Spleen (tissue), 7 donors: ENCODE results near the gene NEIL1.
"Not testable (repeated sequence)": the region's sequence is repeated elsewhere in the genome, so short reads cannot be mapped to it uniquely, and the experiment has no call there.

ENCODE experiments used
- CTCF ChIP-seq, 11 experiments: fragments of 200-600 bp in 7 of 11; fragments of 450-650 bp in 4 of 11; sonication (generic) in 4 of 11; IDR thresholded peaks in 8 of 11; conservative IDR thresholded peaks in 3 of 11; 1 replicate in 7 of 11; 2 replicates in 4 of 11; pipeline versions ENCODE4 v1.4.0 to v1.8.0; 2016 to 2021; ENCODE audit warnings: antibody characterized with exemption in 11 of 11, inconsistent platforms in 4 of 11, mild to moderate bottlenecking in 1 of 11
- POLR2A ChIP-seq, 3 donors: fragments of 450-650 bp; IDR thresholded peaks; one replicate each; pipeline ENCODE4 v1.5.1; 2017; ENCODE audit warnings: antibody characterized with exemption in 3 of 3, mild to moderate bottlenecking in 1 of 3
- POLR2AphosphoS5 ChIP-seq, 3 donors: sonication (generic); formaldehyde crosslinking; IDR thresholded peaks; one replicate each; pipeline ENCODE4 v1.5.1; 2017; ENCODE audit warnings: antibody characterized with exemption in 3 of 3
- donor health status: DM: no; HTN: no; CAD: no; lungs with moderate emphysema.
- donor health status: DM: no; HTN: no; CAD: no.
- donor health status: DM: no; HTN: no; CAD: no.

DNA sequence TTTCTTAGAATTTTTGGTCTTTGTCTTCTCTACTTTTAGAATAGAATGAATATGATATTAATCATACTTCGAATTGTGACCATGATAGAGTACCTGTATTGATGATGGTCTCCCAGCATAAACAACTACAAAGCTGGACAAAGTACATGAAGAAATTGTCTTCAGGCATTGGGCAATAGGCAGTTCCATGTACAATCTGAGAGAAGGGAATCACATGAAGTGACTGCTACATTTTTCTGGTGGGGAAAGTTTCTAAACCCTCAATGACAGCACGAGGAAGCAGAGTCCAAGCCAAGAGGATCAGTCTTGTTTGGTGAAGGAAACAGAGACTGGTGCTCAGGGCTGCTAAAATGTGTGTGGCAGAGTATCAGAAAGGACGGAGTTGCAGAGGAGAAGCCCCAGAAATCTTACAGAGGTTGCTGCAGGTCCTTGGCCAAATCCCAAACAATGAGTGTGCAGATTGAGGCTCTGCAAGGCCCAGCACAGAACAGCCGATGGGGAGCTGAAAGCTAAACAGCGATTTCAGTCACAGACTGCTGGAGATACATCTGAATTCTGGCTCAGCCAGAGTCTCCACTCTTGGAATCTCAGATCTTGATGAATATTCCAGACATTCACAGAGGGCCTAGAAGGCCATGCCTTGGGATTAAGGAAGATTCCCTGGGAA lies 27.5 kb upstream of the NEIL1 start:
- not testable (repeated sequence) for TF ChIP-seq CTCF (IDR thresholded peaks at IDR 0.05 in 8 of 11, conservative IDR thresholded peaks at IDR 0.05 in 3 of 11); POLR2A (IDR thresholded peaks at IDR 0.05); POLR2AphosphoS5 (IDR thresholded peaks at IDR 0.05)
